SJSA1 (cell line): ENCODE data around the gene TGFBI. TPM values are rescaled to one million over a fixed set of nuclear protein-coding genes. Genes with fewer than 3 reads are reported as not detected.

Experiments
- DNase-seq, 2 experiments: peaks; one replicate each; pipeline ENCODE4 v3.0.0-alpha.2; 2015 to 2020; ENCODE audit warnings: low spot score in 2 of 2, low read depth in 1 of 2
- H3K27ac ChIP-seq: fragments of 250-450 bp; sonication (Bioruptor Pico); 2 replicates; pipeline ENCODE4 v1.5.1; 2020; ENCODE audit warnings: mild to moderate bottlenecking, moderate library complexity
- H3K27me3 ChIP-seq: fragments of 250-450 bp; sonication (Bioruptor Pico); replicated peaks from 2 replicates; pipeline ENCODE4 v1.5.1; 2020; ENCODE audit warnings: mild to moderate bottlenecking, moderate library complexity
- H3K36me3 ChIP-seq: fragments of 250-450 bp; sonication (Bioruptor Pico); 2 replicates; pipeline ENCODE4 v1.5.1; 2020; ENCODE audit warnings: mild to moderate bottlenecking
- H3K4me1 ChIP-seq: fragments of 250-450 bp; sonication (Bioruptor Pico); replicated peaks from 2 replicates; pipeline ENCODE4 v1.6.1; 2021; ENCODE audit warnings: mild to moderate bottlenecking
- H3K4me3 ChIP-seq: fragments of 250-450 bp; sonication (Bioruptor Pico); 2 replicates; pipeline ENCODE4 v1.5.1; 2020; ENCODE audit warnings: mild to moderate bottlenecking
- H3K9me3 ChIP-seq: fragments of 250-450 bp; sonication (Bioruptor Pico); replicated peaks from 2 replicates; pipeline ENCODE4 v1.5.1; 2020; ENCODE audit warnings: mild to moderate bottlenecking
- total RNA-seq: library from RNA; depleted of rRNA; stranded (reverse); fragments of >200 nt; shearing (Covaris generic); gene quantifications from 2 replicates; pipeline ENCODE4 v1.2.3, GENCODE V29; 2014

The TGFBI gene
- total RNA-seq, 1 experiment from 2014 or later, result 172 TPM

GRCh38 chr5:136011414-136012001 is 17.3 kb upstream of the TGFBI start:
- H3K4me1 ChIP-seq, result peaks cover 58% of the 10 kb centered on the region
- peak; percentile 57 to 78 for DNase-seq
- no peaks in the 10 kb centered on the region for H3K9me3 ChIP-seq
- H3K36me3 ChIP-seq, result no peaks in the 10 kb centered on the region
- H3K27ac ChIP-seq, result peak overlapping the region; percentile 4
- no peak overlapping the region for H3K4me3 ChIP-seq
- H3K27me3 ChIP-seq, result no peaks in the 10 kb centered on the region

GRCh38 chr5:136012041-136012804 is 16.6 kb upstream of the TGFBI start:
- Histone ChIP-seq H3K4me3 (no peak overlapping the region), H3K9me3 (no peaks in the 10 kb centered on the region), H3K36me3 (no peaks in the 10 kb centered on the region), H3K27ac (peak overlapping the region; percentile 16), H3K4me1 (peaks cover 58% of the 10 kb centered on the region), H3K27me3 (no peaks in the 10 kb centered on the region)
- DNase-seq, result no peak

GRCh38 chr5:136013559-136013958 is 15.2 kb upstream of the TGFBI start:
- peaks cover 62% of the 10 kb centered on the region for H3K4me1 ChIP-seq
- no peaks in the 10 kb centered on the region for H3K27me3 ChIP-seq
- no peak for DNase-seq
- H3K36me3 ChIP-seq, result no peaks in the 10 kb centered on the region
- no peak overlapping the region for H3K4me3 ChIP-seq
- no peaks in the 10 kb centered on the region for H3K9me3 ChIP-seq
- no peak overlapping the region for H3K27ac ChIP-seq

DNA sequence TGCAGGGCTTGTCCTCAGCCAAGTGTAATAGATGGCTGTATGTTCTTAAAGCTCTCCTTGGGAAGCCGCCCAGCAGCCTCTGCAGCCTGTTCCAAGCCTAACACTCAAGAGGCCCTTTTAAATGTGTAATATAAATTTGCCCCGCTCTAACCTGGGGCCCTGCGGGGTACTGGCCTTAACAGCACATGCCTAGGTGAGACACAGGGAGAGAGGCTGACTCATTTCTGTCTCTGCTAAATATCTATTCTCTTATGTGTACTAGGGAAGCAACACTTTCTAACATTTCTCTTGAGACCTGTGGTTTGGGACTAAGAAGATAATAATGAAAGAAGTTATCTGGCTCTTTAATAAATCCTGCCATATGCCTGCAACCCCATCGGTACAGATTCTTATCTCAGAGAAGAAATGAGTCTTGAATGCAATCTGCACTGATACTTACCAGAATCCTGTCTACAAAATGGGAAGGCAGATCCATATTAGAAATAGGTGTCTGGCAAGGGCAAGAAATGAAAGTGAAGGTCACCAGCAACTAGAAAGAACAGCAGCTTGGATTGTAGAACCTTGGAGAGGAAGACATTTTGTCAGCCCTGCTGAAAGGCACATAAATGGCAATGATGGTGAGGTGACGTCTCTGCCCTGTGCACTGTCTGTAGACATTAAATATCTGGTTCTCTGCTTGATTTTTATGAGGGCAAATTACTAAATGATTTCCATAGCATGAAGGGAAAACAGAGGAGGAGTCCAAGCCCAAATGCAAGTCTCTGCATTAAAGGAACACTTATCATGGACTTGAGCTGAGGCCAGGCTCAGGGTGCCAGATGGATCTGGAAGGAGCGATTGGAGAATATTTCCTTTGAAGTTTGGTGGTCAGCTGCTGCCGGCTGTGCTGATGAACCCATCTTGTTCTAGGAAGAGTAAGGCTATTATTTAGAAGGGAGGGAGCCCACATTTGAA is 14.5 kb upstream of the TGFBI start:
- Histone ChIP-seq H3K4me1 (peaks cover 69% of the 10 kb centered on the region), H3K4me3 (no peak overlapping the region)
- DNase-seq, result no peak

GRCh38 chr5:136015003-136015375 is 13.8 kb upstream of the TGFBI start:
- H3K4me1 ChIP-seq, result peaks cover 76% of the 10 kb centered on the region
- no peak for DNase-seq
- H3K9me3 ChIP-seq, result no peaks in the 10 kb centered on the region
- H3K27me3 ChIP-seq, result no peaks in the 10 kb centered on the region
- no peak overlapping the region for H3K27ac ChIP-seq
- no peaks in the 10 kb centered on the region for H3K36me3 ChIP-seq
- no peak overlapping the region for H3K4me3 ChIP-seq

More for the DNA sequence above, 14.5 kb upstream of the TGFBI start:
- H3K27ac ChIP-seq, result no peak overlapping the region
- H3K36me3 ChIP-seq, result no peaks in the 10 kb centered on the region
- no peaks in the 10 kb centered on the region for H3K27me3 ChIP-seq
- no peaks in the 10 kb centered on the region for H3K9me3 ChIP-seq

- H3K27me3 ChIP-seq, result no peaks in the 10 kb centered on the region
- DNase-seq, result no peak
- H3K4me1 ChIP-seq, result peaks cover 83% of the 10 kb centered on the region
- no peak overlapping the region for H3K4me3 ChIP-seq
- no peaks in the 10 kb centered on the region for H3K36me3 ChIP-seq
- no peaks in the 10 kb centered on the region for H3K9me3 ChIP-seq
- H3K27ac ChIP-seq, result no peak overlapping the region
These were observed 12.7 kb upstream of the TGFBI start for GRCh38 chr5:136015966-136016650.

GRCh38 chr5:136016945-136017530 is 11.8 kb upstream of the TGFBI start:
- no peaks in the 10 kb centered on the region for H3K27me3 ChIP-seq
- no peaks in the 10 kb centered on the region for H3K36me3 ChIP-seq
- H3K4me3 ChIP-seq, result no peak overlapping the region
- H3K4me1 ChIP-seq, result peaks cover 79% of the 10 kb centered on the region
- no peaks in the 10 kb centered on the region for H3K9me3 ChIP-seq
- H3K27ac ChIP-seq, result peak overlapping the region; percentile 56
- DNase-seq, result peak; percentile 92 to 95

GRCh38 chr5:136018814-136019783 is 9.7 kb upstream of the TGFBI start:
- H3K4me3 ChIP-seq, result no peak overlapping the region
- H3K36me3 ChIP-seq, result no peaks in the 10 kb centered on the region
- H3K9me3 ChIP-seq, result no peaks in the 10 kb centered on the region
- peak; percentile 95 to 98 for DNase-seq
- H3K4me1 ChIP-seq, result peaks cover 73% of the 10 kb centered on the region
- H3K27ac ChIP-seq, result peak overlapping the region; percentile 97
- no peaks in the 10 kb centered on the region for H3K27me3 ChIP-seq

GRCh38 chr5:136020001-136020382 is 8.8 kb upstream of the TGFBI start:
- Histone ChIP-seq H3K4me3 (no peak overlapping the region), H3K4me1 (peaks cover 66% of the 10 kb centered on the region)

DNA sequence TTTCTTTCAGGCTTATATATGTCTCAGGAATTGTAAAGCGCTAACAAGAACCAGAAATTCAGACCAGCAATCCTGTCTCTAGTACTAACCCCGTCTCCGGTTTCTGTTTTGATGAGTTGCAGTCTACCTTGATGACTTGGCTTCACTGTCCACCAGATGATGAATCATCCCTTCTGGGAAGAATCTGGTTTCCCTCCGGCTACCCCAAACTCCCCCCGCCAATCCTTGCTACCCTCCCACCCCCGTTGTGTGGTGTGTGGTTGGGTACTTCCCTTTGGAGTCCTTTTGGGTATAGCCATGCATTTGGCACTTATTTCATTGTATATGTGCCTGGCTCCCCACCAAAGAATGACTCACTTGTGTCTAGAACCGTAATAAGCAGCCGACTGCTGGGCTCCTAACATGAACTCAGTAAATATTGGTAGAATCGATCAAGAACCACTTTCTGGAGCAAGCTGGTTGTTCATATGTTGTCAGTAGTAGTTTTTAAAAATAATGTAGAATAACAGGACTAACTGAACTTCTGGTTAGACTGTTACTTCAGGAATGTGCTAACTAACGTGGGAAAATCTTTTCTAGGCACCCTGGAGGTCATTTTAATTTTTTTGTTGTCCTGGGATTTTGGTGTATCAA is 8.3 kb upstream of the TGFBI start:
- Histone ChIP-seq H3K27ac (peak overlapping the region; percentile 97), H3K4me1 (peaks cover 66% of the 10 kb centered on the region), H3K4me3 (no peak overlapping the region), H3K27me3 (no peaks in the 10 kb centered on the region), H3K9me3 (no peaks in the 10 kb centered on the region), H3K36me3 (no peaks in the 10 kb centered on the region)
- DNase-seq, result peak; percentile 96 to 99

More at GRCh38 chr5:136020001-136020382, 8.8 kb upstream of the TGFBI start:
- H3K27me3 ChIP-seq, result no peaks in the 10 kb centered on the region
- H3K27ac ChIP-seq, result peak overlapping the region; percentile 97
- no peaks in the 10 kb centered on the region for H3K9me3 ChIP-seq
- no peak for DNase-seq
- no peaks in the 10 kb centered on the region for H3K36me3 ChIP-seq

DNA sequence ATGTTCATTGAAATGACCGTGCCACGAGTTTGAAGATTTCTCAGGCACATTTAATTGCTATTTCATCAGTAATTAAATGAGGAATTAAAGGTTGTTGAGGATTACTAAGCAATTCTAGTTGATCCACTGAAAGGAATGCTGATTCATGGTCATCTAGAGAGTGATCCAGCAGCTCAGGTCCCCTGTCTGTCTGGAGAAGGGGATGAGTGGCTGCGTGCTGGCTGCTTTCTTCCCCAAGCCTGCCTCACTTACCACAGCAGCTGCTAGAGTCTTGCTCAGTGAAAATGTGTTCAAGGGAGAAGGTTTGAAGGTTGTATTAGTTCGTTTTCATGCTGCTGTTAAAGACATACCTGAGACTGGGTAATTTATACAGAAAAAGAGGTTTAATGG is 7.8 kb upstream of the TGFBI start:
- H3K4me1 ChIP-seq, result peaks cover 66% of the 10 kb centered on the region
- H3K36me3 ChIP-seq, result no peaks in the 10 kb centered on the region
- no peak overlapping the region for H3K4me3 ChIP-seq
- H3K9me3 ChIP-seq, result no peaks in the 10 kb centered on the region
- H3K27me3 ChIP-seq, result no peaks in the 10 kb centered on the region
- peak in 1 of 2 experiments; percentile 73 for DNase-seq
- H3K27ac ChIP-seq, result peak overlapping the region; percentile 97

DNA sequence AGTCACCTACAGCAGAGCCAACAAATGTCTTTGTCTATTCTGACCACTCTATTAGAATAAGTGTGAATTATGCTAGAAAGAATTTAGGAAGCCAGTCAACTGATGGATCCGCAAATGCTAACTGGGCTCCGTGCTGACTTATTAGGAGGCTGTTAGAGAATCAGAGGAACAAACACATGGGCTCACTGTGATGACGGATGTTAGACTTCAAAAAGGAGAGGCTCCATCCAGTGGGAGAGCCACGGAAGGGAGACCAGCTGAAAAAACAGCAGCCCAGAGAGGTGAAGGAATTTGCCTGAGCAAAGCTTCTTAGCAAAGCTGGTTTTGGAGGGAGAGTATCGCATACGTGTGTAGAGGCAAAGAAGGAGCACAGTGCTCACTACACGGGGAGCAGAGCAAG is 5.8 kb upstream of the TGFBI start:
- no peak overlapping the region for H3K4me3 ChIP-seq
- peaks cover 46% of the 10 kb centered on the region for H3K4me1 ChIP-seq
- no peaks in the 10 kb centered on the region for H3K27me3 ChIP-seq
- no peak overlapping the region for H3K27ac ChIP-seq
- DNase-seq, result no peak
- H3K9me3 ChIP-seq, result no peaks in the 10 kb centered on the region
- no peaks in the 10 kb centered on the region for H3K36me3 ChIP-seq
